HepG2 (cell line): ENCODE measurements around the gene PAPPA. TPM values are rescaled to one million over a fixed set of nuclear protein-coding genes. Genes with fewer than 3 reads are reported as not detected.

Experiments
- ZMYM3 ChIP-seq: sonication (generic); formaldehyde crosslinking; IDR thresholded peaks from 2 replicates; pipeline ENCODE4 v1.5.1; 2020; ENCODE audit warnings: mild to moderate bottlenecking, missing genetic modification reagents
- ZNF235 ChIP-seq: sonication (generic); formaldehyde crosslinking; IDR thresholded peaks from 2 replicates; pipeline ENCODE4 v1.8.1; 2023; ENCODE audit warnings: mild to moderate bottlenecking, missing genetic modification reagents, borderline replicate concordance
- polyA plus RNA-seq, 8 experiments: library from polyadenylated mRNA; depleted of rRNA in 3 of 8; stranded (reverse) in 7 of 8; unstranded in 1 of 8; fragments of >200 nt; fragmentation: Illumina TruSeq in 4 of 8; extraction: Trizol in 4 of 8; gene quantifications; 2 replicates each; pipeline versions ENCODE4 v1.2.1 to v1.2.3, GENCODE V29; 2011 to 2016; ENCODE audit warnings: low read depth in 4 of 8, missing spikeins in 1 of 8, mixed read lengths in 1 of 8; ENCODE audit not compliant: insufficient read depth in 1 of 8
- total RNA-seq, 5 experiments: library from RNA; depleted of rRNA; stranded (reverse); fragments of >200 nt; fragmentation: Illumina TruSeq; extraction: Trizol; gene quantifications; 2 replicates each; pipeline ENCODE4 v1.2.3, GENCODE V29; 2016; ENCODE audit warnings: low read depth in 1 of 5
- TF ChIP-seq, protein P1 (sequence below): sonication (generic); formaldehyde crosslinking; IDR thresholded peaks from 2 replicates; pipeline ENCODE4 v1.4.0; 2020; ENCODE audit warnings: mild to moderate bottlenecking, missing genetic modification reagents
- TF ChIP-seq, protein P2 (sequence below): sonication (generic); formaldehyde crosslinking; IDR thresholded peaks from 2 replicates; pipeline ENCODE4 v1.9.0; 2021; ENCODE audit warnings: missing genetic modification reagents, mild to moderate bottlenecking, borderline replicate concordance
- TF ChIP-seq, protein P3 (sequence below): sonication (generic); formaldehyde crosslinking; IDR thresholded peaks from 2 replicates; pipeline ENCODE4 v1.4.0; 2020; ENCODE audit warnings: missing genetic modification reagents, borderline replicate concordance

The PAPPA gene
- total and polyA plus RNA-seq, 2 of the 13 experiments (the other 11 are each of a cell fraction or from before 2014, with no cell fraction given): 0.09 to 0.11 TPM

DNA sequence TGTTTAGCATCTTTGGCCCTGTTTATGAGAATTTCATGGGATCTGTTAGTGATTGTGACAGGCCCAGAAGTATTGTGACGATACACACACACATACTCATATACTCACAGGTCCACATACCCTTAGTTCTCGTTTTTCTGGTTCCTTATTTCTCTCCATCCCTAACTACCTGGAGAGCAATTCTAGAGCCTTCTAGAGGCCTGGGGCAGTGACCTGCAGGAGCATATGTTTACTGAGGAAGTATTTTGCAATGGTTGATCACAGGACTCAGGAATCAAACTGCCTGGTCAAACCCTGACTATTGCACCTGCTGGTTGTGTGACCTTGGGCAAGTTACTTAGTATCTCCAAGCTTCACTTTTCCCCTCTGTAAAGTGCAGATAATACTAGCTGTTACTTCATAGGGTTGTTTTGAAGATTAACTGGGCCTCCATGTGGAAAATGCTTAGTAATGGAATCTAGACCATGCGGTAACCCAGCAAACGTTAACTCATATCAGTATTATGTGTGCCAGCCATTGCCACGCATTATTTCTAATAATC lies 8.7 kb downstream of the PAPPA start (continued):
- TF ChIP-seq, protein P1, sequence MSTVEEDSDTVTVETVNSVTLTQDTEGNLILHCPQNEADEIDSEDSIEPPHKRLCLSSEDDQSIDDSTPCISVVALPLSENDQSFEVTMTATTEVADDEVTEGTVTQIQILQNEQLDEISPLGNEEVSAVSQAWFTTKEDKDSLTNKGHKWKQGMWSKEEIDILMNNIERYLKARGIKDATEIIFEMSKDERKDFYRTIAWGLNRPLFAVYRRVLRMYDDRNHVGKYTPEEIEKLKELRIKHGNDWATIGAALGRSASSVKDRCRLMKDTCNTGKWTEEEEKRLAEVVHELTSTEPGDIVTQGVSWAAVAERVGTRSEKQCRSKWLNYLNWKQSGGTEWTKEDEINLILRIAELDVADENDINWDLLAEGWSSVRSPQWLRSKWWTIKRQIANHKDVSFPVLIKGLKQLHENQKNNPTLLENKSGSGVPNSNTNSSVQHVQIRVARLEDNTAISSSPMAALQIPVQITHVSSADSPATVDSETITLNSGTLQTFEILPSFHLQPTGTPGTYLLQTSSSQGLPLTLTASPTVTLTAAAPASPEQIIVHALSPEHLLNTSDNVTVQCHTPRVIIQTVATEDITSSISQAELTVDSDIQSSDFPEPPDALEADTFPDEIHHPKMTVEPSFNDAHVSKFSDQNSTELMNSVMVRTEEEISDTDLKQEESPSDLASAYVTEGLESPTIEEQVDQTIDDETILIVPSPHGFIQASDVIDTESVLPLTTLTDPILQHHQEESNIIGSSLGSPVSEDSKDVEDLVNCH (CRISPR knock-in tag): no peak
- TF ChIP-seq, protein P2, sequence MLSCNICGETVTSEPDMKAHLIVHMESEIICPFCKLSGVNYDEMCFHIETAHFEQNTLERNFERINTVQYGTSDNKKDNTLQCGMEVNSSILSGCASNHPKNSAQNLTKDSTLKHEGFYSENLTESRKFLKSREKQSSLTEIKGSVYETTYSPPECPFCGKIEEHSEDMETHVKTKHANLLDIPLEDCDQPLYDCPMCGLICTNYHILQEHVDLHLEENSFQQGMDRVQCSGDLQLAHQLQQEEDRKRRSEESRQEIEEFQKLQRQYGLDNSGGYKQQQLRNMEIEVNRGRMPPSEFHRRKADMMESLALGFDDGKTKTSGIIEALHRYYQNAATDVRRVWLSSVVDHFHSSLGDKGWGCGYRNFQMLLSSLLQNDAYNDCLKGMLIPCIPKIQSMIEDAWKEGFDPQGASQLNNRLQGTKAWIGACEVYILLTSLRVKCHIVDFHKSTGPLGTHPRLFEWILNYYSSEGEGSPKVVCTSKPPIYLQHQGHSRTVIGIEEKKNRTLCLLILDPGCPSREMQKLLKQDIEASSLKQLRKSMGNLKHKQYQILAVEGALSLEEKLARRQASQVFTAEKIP (CRISPR knock-in tag): no peak
- TF ChIP-seq ZMYM3 (CRISPR knock-in tag) (no peak), ZNF235 (no peak)
- TF ChIP-seq, protein P3, sequence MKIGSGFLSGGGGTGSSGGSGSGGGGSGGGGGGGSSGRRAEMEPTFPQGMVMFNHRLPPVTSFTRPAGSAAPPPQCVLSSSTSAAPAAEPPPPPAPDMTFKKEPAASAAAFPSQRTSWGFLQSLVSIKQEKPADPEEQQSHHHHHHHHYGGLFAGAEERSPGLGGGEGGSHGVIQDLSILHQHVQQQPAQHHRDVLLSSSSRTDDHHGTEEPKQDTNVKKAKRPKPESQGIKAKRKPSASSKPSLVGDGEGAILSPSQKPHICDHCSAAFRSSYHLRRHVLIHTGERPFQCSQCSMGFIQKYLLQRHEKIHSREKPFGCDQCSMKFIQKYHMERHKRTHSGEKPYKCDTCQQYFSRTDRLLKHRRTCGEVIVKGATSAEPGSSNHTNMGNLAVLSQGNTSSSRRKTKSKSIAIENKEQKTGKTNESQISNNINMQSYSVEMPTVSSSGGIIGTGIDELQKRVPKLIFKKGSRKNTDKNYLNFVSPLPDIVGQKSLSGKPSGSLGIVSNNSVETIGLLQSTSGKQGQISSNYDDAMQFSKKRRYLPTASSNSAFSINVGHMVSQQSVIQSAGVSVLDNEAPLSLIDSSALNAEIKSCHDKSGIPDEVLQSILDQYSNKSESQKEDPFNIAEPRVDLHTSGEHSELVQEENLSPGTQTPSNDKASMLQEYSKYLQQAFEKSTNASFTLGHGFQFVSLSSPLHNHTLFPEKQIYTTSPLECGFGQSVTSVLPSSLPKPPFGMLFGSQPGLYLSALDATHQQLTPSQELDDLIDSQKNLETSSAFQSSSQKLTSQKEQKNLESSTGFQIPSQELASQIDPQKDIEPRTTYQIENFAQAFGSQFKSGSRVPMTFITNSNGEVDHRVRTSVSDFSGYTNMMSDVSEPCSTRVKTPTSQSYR (CRISPR knock-in tag): no peak
